Peyer's patch (tissue), 4 donors: Measurements from ENCODE around the gene PRCD. TPM values are rescaled to one million over a fixed set of nuclear protein-coding genes. Genes with fewer than 3 reads are reported as not detected.

Experiments
- DNase-seq, 3 donors: peaks; one replicate each; pipeline ENCODE4 v3.0.0-alpha.2; 2017 to 2019
- H3K27ac ChIP-seq, 4 donors: fragments of 200-600 bp; sonication (generic); one replicate each; pipeline ENCODE4 v1.5.1; 2016 to 2019
- H3K27me3 ChIP-seq, 2 donors: fragments of 200-600 bp; sonication (generic); one replicate each; pipeline ENCODE4 v1.5.1; 2019
- H3K36me3 ChIP-seq, 3 donors: fragments of 200-600 bp; sonication (generic); one replicate each; pipeline ENCODE4 v1.5.1; 2016 to 2019
- H3K4me1 ChIP-seq, 4 donors: fragments of 200-600 bp; sonication (generic); one replicate each; pipeline ENCODE4 v1.5.1; 2016 to 2019
- H3K4me3 ChIP-seq, 4 donors: fragments of 200-600 bp; sonication (generic); 1 replicate in 3 of 4; 2 replicates in 1 of 4; pipeline ENCODE4 v1.5.1; 2016 to 2019; ENCODE audit warnings: mild to moderate bottlenecking in 1 of 4
- H3K9me3 ChIP-seq, 4 donors: fragments of 200-600 bp; sonication (generic); one replicate each; pipeline ENCODE4 v1.5.1; 2016 to 2019; ENCODE audit warnings: mild to moderate bottlenecking in 1 of 4
- POLR2A ChIP-seq, 2 donors: fragments of 450-650 bp; IDR thresholded peaks; one replicate each; pipeline ENCODE4 v1.5.1; 2017; ENCODE audit warnings: antibody characterized with exemption in 2 of 2, mild to moderate bottlenecking in 2 of 2, moderate library complexity in 2 of 2
- total RNA-seq, 4 donors: library from RNA; depleted of rRNA; stranded (reverse); fragments of >200 nt; gene quantifications; one replicate each; pipeline ENCODE4 v1.1.0, GENCODE V29; 2016
- TF ChIP-seq, protein P1 (sequence below), 6 experiments: fragments of 450-650 bp in 4 of 6; fragments of 200-600 bp in 2 of 6; sonication (generic) in 1 of 6; IDR thresholded peaks; one replicate each; pipeline ENCODE4 v1.5.1; 2017 to 2019; ENCODE audit warnings: antibody characterized with exemption in 6 of 6, mild to moderate bottlenecking in 3 of 6, moderate library complexity in 1 of 6

The PRCD gene
- total RNA-seq, 4 donors from 2014 or later, result 1.2 to 10.7 TPM; not detected in 2

DNA sequence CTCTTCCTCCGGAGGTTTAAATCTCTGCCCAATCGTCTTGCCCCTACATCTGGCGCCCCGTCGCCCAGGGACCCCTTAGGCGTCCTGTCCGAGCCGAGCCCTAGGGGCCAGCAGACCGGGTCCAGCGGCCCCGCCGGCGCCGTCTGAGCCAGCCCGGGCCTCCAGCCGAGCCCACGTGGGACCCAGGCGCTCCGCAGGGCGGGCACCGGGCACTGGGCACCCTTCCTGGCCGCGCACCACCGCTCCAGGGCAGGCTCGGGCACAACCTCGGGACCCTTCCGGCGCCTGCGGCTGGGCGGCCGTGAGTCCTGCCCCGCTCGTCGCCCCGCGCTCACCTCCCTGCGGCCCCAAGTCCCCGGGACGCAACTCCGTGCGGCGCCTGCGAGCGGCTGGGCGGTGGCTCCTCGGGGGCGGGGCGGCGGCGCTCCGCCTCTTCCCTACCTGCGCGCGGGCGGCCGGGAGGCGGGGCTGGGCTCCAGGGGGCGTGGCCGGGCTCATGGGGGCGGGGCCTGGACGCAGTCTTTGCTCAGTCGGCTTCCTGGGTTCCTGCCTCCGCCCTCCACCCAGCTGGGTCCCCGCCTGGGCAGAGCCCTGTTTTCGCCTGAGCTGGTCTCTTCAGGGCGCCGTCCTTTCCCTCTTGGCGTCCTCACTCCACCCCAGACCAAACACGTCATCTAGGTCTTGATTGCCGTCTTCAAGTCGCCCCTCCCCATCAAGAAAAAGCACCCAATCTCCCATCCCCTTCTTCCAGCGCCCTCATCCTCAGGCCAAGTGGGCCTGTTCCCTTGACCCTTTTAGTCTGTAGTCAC, 38.6 kb upstream of the PRCD start, which contains the start of gene RHBDF2:
Gene RHBDF2, minus strand, starts transcription at position 406 of the 809 bp plus-strand sequence. CDS start 19,899 bp downstream, outside the sequence.
- Histone ChIP-seq H3K4me1 (peaks cover 0 to 40% (median 19%) of the 10 kb centered on the region in 4 donors), H3K9me3 (no peaks in the 10 kb centered on the region), H3K4me3 (peak within 1 kb of the TSS; percentile 85 to 96 (median 90)), H3K27ac (peak within 1 kb of the TSS; percentile 82 to 97 (median 84)), H3K27me3 (no peaks in the 10 kb centered on the region), H3K36me3 (no peaks in the 10 kb centered on the region)
- TF ChIP-seq, protein P1, sequence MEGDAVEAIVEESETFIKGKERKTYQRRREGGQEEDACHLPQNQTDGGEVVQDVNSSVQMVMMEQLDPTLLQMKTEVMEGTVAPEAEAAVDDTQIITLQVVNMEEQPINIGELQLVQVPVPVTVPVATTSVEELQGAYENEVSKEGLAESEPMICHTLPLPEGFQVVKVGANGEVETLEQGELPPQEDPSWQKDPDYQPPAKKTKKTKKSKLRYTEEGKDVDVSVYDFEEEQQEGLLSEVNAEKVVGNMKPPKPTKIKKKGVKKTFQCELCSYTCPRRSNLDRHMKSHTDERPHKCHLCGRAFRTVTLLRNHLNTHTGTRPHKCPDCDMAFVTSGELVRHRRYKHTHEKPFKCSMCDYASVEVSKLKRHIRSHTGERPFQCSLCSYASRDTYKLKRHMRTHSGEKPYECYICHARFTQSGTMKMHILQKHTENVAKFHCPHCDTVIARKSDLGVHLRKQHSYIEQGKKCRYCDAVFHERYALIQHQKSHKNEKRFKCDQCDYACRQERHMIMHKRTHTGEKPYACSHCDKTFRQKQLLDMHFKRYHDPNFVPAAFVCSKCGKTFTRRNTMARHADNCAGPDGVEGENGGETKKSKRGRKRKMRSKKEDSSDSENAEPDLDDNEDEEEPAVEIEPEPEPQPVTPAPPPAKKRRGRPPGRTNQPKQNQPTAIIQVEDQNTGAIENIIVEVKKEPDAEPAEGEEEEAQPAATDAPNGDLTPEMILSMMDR (IDR thresholded peaks at IDR 0.05), result peak in 1 of 6 experiments; percentile 3
- peak; percentile 60 to 64 for TF ChIP-seq POLR2A (IDR thresholded peaks at IDR 0.05)
- DNase-seq, result peak; percentile 92 to 98 (median 97)

DNA sequence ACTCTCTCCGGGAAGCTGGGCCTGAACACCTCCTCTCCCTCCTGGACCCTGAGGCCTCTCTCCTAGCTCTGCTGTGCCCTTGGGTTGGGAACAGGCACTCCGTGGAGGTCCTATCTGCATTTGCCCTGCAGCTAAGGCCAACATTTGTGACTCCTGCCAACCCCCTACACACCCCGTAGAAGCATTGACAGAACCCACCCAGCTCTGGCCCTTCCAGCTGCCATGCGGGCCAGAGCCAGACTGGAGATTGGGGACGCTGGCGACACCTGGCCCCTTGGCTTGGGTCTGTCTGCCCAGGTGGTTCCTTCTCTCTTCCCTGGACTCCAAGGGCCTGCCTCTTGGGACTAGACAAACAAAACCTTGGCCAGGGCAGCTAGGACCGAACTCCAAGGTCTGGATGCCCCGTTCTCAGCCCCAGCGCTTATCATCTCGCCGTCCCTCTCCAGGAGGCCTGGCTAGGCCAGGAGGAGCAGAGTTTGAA, 38.0 kb upstream of the PRCD start:
- no peaks in the 10 kb centered on the region for H3K36me3 ChIP-seq
- no peaks in the 10 kb centered on the region for H3K9me3 ChIP-seq
- H3K4me3 ChIP-seq, result peak overlapping the region in 3 of 4 donors; percentile 85 to 96 (median 87)
- DNase-seq, result no peak
- no peaks in the 10 kb centered on the region for H3K27me3 ChIP-seq
- H3K27ac ChIP-seq, result peak overlapping the region; percentile 82 to 97 (median 84)
- H3K4me1 ChIP-seq, result peaks cover 0 to 40% (median 21%) of the 10 kb centered on the region in 4 donors
- TF ChIP-seq, protein P1 (IDR thresholded peaks at IDR 0.05), result no peak
- no peak for TF ChIP-seq POLR2A (IDR thresholded peaks at IDR 0.05)

DNA sequence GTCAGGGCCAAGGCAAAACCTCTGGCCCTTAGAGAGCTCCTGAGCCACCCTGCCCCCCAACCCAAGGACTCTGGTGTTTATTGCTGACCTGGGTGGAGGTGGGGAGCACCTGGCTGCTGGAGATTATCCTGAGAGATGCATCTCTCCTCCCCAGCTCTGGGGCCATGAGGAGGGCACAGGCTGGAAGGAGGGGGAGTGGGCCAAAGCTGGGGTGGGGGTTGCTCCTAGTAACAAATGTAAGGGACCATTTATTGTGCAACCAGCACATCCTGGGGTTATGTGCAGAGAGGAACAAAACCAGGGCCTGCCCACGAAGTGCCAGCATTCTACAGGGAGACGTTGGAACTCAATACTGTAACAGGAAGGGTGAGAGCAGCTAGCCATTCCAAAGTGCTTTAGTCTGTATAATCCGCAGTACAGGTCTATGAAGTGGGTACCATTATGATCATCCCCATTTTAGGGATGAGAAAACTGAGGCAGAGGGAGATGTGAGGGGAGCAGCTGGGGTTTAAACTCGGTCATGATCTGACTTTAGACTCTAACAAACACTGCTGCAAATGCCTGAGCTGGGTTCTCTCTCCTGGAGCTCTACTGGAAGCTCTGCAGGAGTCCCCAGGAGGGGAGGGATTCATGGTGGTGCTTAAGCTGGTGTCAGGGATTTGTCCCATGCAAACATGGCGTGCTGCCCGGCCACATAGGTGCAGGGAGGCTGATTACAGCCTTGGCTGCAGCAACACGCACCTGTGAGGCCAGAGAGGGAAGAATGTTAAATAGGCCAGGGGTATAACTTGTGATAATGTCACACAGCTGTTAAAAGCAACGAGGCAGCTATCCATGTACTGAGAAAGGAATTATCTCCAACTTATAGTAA, 37.3 kb upstream of the PRCD start:
- Histone ChIP-seq H3K27me3 (no peaks in the 10 kb centered on the region), H3K36me3 (no peaks in the 10 kb centered on the region), H3K4me1 (peaks cover 0 to 39% (median 16%) of the 10 kb centered on the region in 4 donors), H3K27ac (peak overlapping the region in 1 of 4 donors; percentile 97), H3K4me3 (no peak overlapping the region), H3K9me3 (no peaks in the 10 kb centered on the region)
- DNase-seq, result no peak
- TF ChIP-seq POLR2A (IDR thresholded peaks at IDR 0.05), result no peak
- TF ChIP-seq, protein P1 (IDR thresholded peaks at IDR 0.05), result no peak

DNA sequence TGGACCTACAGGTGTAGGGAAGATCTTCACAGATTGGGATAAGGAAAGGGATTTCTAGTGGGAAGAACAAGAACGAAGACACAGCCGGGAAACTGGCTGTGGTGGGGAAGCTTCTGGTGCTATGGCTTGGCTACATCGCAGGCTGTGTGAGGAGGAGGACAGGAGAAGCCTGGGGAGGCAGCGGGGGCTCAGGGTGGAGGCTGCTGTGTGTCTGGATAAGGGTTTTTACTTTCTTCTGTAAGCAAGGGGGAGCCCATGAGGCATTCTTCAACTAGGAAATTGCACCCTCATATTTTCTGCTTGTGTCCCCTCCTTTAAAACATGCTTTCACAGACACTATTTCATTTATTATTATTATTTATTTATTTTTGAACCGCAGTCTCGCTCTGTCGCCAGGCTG, 35.7 kb upstream of the PRCD start:
- no peaks in the 10 kb centered on the region for H3K36me3 ChIP-seq
- no peak for DNase-seq
- no peaks in the 10 kb centered on the region for H3K9me3 ChIP-seq
- no peak overlapping the region for H3K27ac ChIP-seq
- peaks cover 0 to 25% (median 8%) of the 10 kb centered on the region in 4 donors for H3K4me1 ChIP-seq
- no peak overlapping the region for H3K4me3 ChIP-seq
- TF ChIP-seq, protein P1 (IDR thresholded peaks at IDR 0.05), result no peak
- no peaks in the 10 kb centered on the region for H3K27me3 ChIP-seq
